HUES64 (cell line): Measurements from ENCODE around the gene SPART. TPM values are rescaled to one million over a fixed set of nuclear protein-coding genes. Genes with fewer than 3 reads are reported as not detected.

Experiments
- H3K27ac ChIP-seq: 2 replicates; pipeline ENCODE4 v1.7.0; 2013; ENCODE audit warnings: low read depth, low read length, inconsistent platforms
- H3K27me3 ChIP-seq: 2 replicates; pipeline ENCODE4 v1.6.1; 2013; ENCODE audit warnings: mild to moderate bottlenecking, low read length; ENCODE audit not compliant: insufficient read depth
- H3K36me3 ChIP-seq: 2 replicates; pipeline ENCODE4 v1.6.1; 2013; ENCODE audit warnings: mild to moderate bottlenecking, low read length; ENCODE audit not compliant: insufficient read depth
- H3K4me1 ChIP-seq: 2 replicates; pipeline ENCODE4 v1.6.1; 2013; ENCODE audit warnings: mild to moderate bottlenecking, low read length, moderate library complexity; ENCODE audit not compliant: insufficient read depth
- H3K4me3 ChIP-seq: 2 replicates; pipeline ENCODE4 v1.5.1; 2013; ENCODE audit warnings: mild to moderate bottlenecking, low read length, moderate library complexity
- H3K9ac ChIP-seq: 2 replicates; pipeline ENCODE4 v1.6.1; 2013; ENCODE audit warnings: mild to moderate bottlenecking, low read depth, low read length
- H3K9me3 ChIP-seq: 2 replicates; pipeline ENCODE4 v1.6.1; 2013; ENCODE audit warnings: low read depth, low read length; ENCODE audit not compliant: insufficient read depth
- whole genome bisulfite sequencing: fragments of 150-250, 120-280 bp; methylation state at CpG from one replicate; pipeline ENCODE4 v1.1.7; 2013; ENCODE audit warnings: missing lambda C conversion rate; 5-methylcytosine and 5-hydroxymethylcytosine counted together
- polyA plus RNA-seq, 2 experiments: library from polyadenylated mRNA; stranded (reverse); fragments of 50-300 nt; gene quantifications; one replicate each; pipeline ENCODE4 v1.2.3, GENCODE V29; 2013

Gene SPART
- 61.7 TPM for polyA plus RNA-seq (2013, experiment 1 of 2)
- polyA plus RNA-seq (2013, experiment 2 of 2): 60.7 TPM

DNA sequence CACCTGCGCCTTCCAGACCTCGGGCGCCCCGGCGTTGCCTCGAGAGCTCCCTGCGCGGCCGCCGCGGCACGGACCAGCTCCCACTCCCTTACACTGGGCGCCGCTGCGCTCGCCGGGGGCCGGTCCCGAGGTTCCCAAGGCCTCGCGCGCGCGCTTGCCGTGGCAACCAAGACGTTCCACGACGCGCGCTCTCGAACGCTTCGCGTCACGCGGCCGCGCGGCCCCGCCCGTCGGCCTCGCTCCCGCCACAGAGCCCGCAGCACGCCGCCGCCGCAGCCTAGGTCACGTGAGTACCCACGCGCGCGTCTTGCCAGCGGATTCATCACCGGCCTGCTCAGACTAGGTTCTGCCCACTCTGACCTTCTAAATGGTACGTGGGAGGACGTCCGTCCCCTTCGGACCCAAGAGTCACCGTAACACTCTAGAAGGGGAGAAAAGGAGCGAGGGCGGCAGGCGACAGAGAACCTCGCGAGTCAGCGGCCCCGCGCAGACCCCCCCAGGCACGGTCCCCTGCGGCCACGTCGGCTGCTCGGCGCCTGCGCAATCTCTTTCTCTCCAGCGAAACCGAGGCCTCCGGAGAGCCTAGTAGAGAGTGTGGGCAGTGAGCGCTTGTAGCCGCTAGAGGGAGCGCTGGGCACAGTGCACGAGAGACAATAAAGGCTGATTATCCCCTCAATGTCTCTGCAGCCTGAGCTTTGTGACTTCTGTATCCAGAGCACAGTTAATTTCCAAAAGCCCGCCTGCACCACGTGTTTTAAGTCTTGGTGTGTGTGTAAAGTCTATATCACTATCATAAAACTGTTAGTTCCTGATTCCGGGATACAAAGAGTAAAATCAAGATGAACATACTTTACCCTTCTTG, at the start of gene SPART:
Gene SPART, minus strand, starts transcription at position 173 of the 862 bp plus-strand sequence. CDS start 10,564 bp downstream, outside the sequence.
- Histone ChIP-seq H3K9ac (peak within 1 kb of the TSS; percentile 80), H3K4me3 (peak within 1 kb of the TSS; percentile 73), H3K27ac (peak within 1 kb of the TSS; percentile 91), H3K27me3 (peaks cover 19% of the 10 kb centered on the region; the same call in 1 of the 2 replicates), H3K36me3 (no peaks in the 10 kb centered on the region), H3K4me1 (peaks cover 28% of the 10 kb centered on the region), H3K9me3 (no peaks in the 10 kb centered on the region)
- under 1% methylated on average over 83 of the region's 86 CpGs for WGBS

GRCh38 chr13:36395280-36395679, 49.1 kb upstream of the SPART start:
- Histone ChIP-seq H3K9me3 (no peaks in the 10 kb centered on the region), H3K4me3 (no peak overlapping the region), H3K27ac (no peak overlapping the region), H3K9ac (no peak overlapping the region), H3K36me3 (no peaks in the 10 kb centered on the region), H3K27me3 (no peaks in the 10 kb centered on the region), H3K4me1 (no peaks in the 10 kb centered on the region)
- 84% methylated on average over 2 of the region's 2 CpGs for WGBS

DNA sequence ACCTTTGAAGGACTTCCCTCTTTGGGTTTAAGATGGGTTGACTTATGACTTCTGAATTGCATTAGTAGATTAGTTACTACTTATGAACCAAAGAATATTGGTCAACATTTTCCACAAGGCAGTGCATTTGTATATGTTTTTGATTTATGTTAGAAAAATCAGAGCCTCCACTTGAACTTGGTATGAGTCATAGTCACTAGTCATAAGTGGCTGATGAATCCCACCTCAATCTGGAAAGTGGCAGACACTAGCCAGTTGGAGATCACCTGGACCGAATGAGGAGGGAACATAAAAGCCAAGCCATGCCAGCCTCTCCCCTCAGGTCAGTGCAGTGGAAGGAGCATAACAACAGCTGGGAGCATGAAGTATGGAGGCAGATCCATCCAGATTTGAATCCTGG, 39.3 kb upstream of the SPART start:
- H3K27me3 ChIP-seq: no peaks in the 10 kb centered on the region
- WGBS: 100% methylated on average over 1 of the region's 1 CpG

DNA sequence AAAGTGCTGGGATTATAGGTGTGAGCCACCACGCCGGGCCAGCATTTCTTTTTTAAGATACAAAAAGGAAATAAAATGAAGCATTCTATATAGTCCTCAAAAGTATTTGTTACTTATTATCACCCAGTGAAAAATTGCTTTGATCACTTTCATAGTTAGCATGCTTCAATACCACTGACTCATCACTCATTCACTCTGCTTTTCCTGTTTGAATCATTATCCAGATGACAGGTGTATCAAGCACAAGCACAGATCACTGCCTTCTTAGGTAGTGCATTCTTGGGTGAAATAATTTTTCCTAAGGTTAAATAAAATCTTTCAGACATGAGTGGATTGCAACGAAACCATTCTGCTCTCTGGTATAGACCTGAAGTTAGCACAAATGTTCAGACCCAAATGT, 35.8 kb upstream of the SPART start:
- H3K9ac ChIP-seq: no peak overlapping the region
- no peak overlapping the region for H3K4me3 ChIP-seq
- H3K27ac ChIP-seq: no peak overlapping the region
- no peaks in the 10 kb centered on the region for H3K27me3 ChIP-seq
- no peaks in the 10 kb centered on the region for H3K36me3 ChIP-seq
- H3K4me1 ChIP-seq: no peaks in the 10 kb centered on the region
- no peaks in the 10 kb centered on the region for H3K9me3 ChIP-seq
- WGBS: 94% methylated on average over 1 of the region's 3 CpGs

More for the DNA sequence above, 39.3 kb upstream of the SPART start:
- Histone ChIP-seq H3K36me3 (no peaks in the 10 kb centered on the region), H3K4me1 (no peaks in the 10 kb centered on the region), H3K9ac (no peak overlapping the region), H3K4me3 (no peak overlapping the region), H3K27ac (no peak overlapping the region), H3K9me3 (no peaks in the 10 kb centered on the region)

DNA sequence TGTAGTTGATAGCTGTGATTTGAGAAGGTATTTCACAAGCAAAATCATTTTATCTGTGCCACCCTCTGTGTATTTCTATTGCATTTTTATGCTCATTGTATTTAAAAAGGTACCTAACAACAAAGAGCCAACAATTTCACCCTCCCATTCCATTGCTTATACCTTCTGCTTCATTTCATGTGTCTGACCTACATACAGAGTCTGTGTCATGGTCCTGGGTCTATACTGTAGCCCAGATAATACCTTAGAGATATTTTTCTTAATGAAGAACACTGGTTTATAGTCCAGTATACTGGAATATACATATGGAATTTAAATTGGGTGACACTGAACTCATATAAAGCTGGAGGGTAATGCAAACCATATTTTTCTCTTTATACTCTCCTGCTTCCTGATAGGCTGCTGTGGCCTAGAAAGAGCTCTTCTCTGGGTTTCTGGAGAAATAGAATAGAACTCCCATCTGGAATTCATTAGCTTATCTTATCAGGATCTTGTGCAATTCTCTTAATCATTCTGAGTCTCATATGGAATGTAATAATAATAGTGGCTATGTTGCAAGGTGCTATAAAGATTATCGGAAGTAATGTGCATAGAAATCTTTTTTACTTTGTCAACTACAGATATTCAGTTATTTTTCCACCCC, 31.8 kb upstream of the SPART start:
- no peak overlapping the region for H3K27ac ChIP-seq
- no peaks in the 10 kb centered on the region for H3K9me3 ChIP-seq
- no peaks in the 10 kb centered on the region for H3K27me3 ChIP-seq
- no peaks in the 10 kb centered on the region for H3K36me3 ChIP-seq
- 100% methylated on average over 1 of the region's 1 CpG for WGBS
- no peak overlapping the region for H3K9ac ChIP-seq
- H3K4me3 ChIP-seq: no peak overlapping the region
- peaks cover 5% of the 10 kb centered on the region for H3K4me1 ChIP-seq

- 87% methylated on average over 2 of the region's 2 CpGs for WGBS
- Histone ChIP-seq H3K36me3 (no peaks in the 10 kb centered on the region), H3K9me3 (no peaks in the 10 kb centered on the region), H3K9ac (no peak overlapping the region), H3K27ac (no peak overlapping the region), H3K4me3 (no peak overlapping the region), H3K27me3 (no peaks in the 10 kb centered on the region), H3K4me1 (peaks cover 5% of the 10 kb centered on the region)
Observed at GRCh38 chr13:36374063-36374462, 27.9 kb upstream of the SPART start.

GRCh38 chr13:36371185-36371584, 25.0 kb upstream of the SPART start:
- 100% methylated on average over 3 of the region's 4 CpGs for WGBS
- Histone ChIP-seq H3K4me3 (no peak overlapping the region), H3K4me1 (peaks cover 3% of the 10 kb centered on the region), H3K36me3 (0 out of 2 replicates have a peak, but pooled peaks cover 1% of the 10 kb centered on the region), H3K9ac (no peak overlapping the region), H3K27me3 (no peaks in the 10 kb centered on the region), H3K27ac (no peak overlapping the region), H3K9me3 (no peaks in the 10 kb centered on the region)

GRCh38 chr13:36370108-36370429, 23.9 kb upstream of the SPART start:
- no peaks in the 10 kb centered on the region for H3K27me3 ChIP-seq
- no peak overlapping the region for H3K4me3 ChIP-seq
- H3K36me3 ChIP-seq: 0 out of 2 replicates have a peak, but pooled peaks cover 4% of the 10 kb centered on the region
- no peaks in the 10 kb centered on the region for H3K9me3 ChIP-seq
- H3K27ac ChIP-seq: no peak overlapping the region
- no peaks in the 10 kb centered on the region; the same call in 1 of the 2 replicates for H3K4me1 ChIP-seq
- 96% methylated on average over 6 of the region's 6 CpGs for WGBS
- H3K9ac ChIP-seq: no peak overlapping the region

DNA sequence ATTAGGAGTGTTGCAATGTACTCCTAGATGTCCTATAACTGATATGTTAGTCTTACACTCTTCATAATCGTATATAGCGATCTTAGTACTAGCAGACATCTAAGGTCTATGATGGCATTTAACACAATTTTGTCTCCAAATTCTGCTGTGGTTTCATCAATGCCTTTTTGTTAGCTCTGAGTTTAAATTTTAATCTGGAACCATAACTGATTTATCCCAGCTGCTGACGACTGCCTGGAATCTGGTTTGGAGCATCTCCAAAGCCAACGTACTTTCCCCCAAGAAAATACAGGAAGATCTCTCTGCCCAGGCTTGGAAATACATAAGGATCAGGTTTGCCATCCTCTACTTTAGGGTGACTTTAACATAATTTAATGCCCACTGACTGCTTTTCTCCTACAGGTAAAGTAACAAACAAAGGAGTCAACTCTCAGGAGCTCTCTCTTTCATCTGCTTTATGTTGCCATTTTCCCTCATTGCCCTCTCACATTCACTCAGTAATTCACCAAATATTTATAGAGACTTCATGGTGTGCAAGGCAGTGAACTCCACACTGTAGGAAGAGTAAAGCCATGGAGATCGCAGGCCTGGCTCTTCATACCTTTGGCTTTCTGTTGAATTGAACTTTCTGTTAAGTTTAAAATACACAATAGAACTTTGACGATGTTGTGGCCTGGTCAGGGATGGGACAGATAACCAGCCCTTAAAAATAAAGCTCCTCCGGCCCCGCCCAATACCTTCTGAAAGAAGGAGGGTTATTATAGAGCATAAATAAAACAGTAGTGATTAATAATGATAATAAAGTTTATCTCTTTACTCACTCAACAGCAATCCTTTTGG, 23.3 kb upstream of the SPART start:
- Histone ChIP-seq H3K27me3 (no peaks in the 10 kb centered on the region), H3K36me3 (0 out of 2 replicates have a peak, but pooled peaks cover 4% of the 10 kb centered on the region), H3K27ac (no peak overlapping the region), H3K4me3 (no peak overlapping the region), H3K9ac (no peak overlapping the region), H3K9me3 (no peaks in the 10 kb centered on the region), H3K4me1 (no peaks in the 10 kb centered on the region; the same call in 1 of the 2 replicates)
- 96% methylated on average over 5 of the region's 8 CpGs for WGBS

- Histone ChIP-seq H3K9ac (no peak overlapping the region), H3K4me3 (no peak overlapping the region), H3K4me1 (no peaks in the 10 kb centered on the region; the same call in 1 of the 2 replicates), H3K27ac (no peak overlapping the region), H3K9me3 (no peaks in the 10 kb centered on the region), H3K36me3 (0 out of 2 replicates have a peak, but pooled peaks cover 4% of the 10 kb centered on the region), H3K27me3 (no peaks in the 10 kb centered on the region)
- WGBS: 96% methylated on average over 4 of the region's 4 CpGs
Observed at GRCh38 chr13:36366031-36366430, 19.8 kb upstream of the SPART start.
